ENCODE measurements around the gene UCHL5. TPM values are rescaled to one million over a fixed set of nuclear protein-coding genes. Genes with fewer than 3 reads are reported as not detected.

UCHL5 gene
- total and polyA plus RNA-seq, 2 experiments from 2014 or later = 42.5 to 67.1 TPM

DNA sequence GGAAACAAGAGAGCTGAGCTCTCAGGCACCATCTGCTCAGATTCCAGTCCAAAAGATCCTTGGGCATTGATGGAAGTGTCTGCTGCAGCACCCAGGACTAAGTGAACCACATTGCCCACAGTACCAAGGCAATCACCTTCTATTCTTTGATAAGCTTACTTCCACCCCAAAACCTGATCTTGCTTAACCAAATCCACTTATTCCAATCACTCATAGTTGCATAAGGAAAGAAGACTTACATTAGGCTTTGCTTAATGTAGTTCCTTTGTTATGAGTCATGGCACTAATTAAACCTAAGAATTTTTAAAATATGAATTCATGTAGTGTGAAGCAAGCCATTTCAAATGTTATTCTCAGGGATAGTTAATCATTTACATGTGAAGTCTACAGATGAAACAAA lies 84.5 kb downstream of the UCHL5 start:
- DNase-seq (ENCODE audit: low spot score) = no peak
- Histone ChIP-seq H3K4me1 (ENCODE audit: insufficient read depth) (peaks cover 13% of the 10 kb centered on the region; the same call in 1 of the 2 replicates), H2AFZ (no peak overlapping the region), H3F3A (replicated peaks; ENCODE audit: low read depth) (no peaks in the 10 kb centered on the region), H3K36me3 (ENCODE audit: insufficient read depth) (no peaks in the 10 kb centered on the region), H3K79me2 (replicated peaks; ENCODE audit: insufficient read depth) (no peaks in the 10 kb centered on the region), H3K4me2 (no peak overlapping the region), H4K20me1 (replicated peaks; ENCODE audit: insufficient read depth) (no peaks in the 10 kb centered on the region), H3K27me3 (ENCODE audit: insufficient read depth) (no peaks in the 10 kb centered on the region), H3K4me3 (no peak overlapping the region), H3K27ac (ENCODE audit: low read depth) (no peak overlapping the region), H3K9me2 (ENCODE audit: insufficient read depth) (0 out of 2 replicates have a peak, but pooled peaks cover 3% of the 10 kb centered on the region)
- Mint-ChIP-seq H3K9me3 (peaks cover 20% of the 10 kb centered on the region), H3K27ac (no peak overlapping the region), H3K27me3 (ENCODE audit: insufficient read depth, low read depth, poor library complexity) (peaks cover 5% of the 10 kb centered on the region), H3K4me3 (no peak overlapping the region), H3K36me3 (ENCODE audit: low read depth) (peaks cover 15% of the 10 kb centered on the region), H3K4me1 (peaks cover 20% of the 10 kb centered on the region)
- no peak for ATAC-seq
- TF ChIP-seq ZNF331 (CRISPR knock-in tag; IDR thresholded peaks at IDR 0.05; ENCODE audit: low read depth) (no peak), CREB1 (CRISPR knock-in tag; IDR thresholded peaks at IDR 0.05; ENCODE audit: low read depth) (no peak), CTCF (conservative IDR thresholded peaks at IDR 0.05; ENCODE audit: low read depth in 2 of 2) (no peak), STAT1 (IDR thresholded peaks at IDR 0.05; ENCODE audit: unreplicated experiment) (no peak), EZH2 (IDR thresholded peaks at IDR 0.05; ENCODE audit: low read depth, unreplicated experiment) (no peak)
- TF ChIP-seq, protein P1, sequence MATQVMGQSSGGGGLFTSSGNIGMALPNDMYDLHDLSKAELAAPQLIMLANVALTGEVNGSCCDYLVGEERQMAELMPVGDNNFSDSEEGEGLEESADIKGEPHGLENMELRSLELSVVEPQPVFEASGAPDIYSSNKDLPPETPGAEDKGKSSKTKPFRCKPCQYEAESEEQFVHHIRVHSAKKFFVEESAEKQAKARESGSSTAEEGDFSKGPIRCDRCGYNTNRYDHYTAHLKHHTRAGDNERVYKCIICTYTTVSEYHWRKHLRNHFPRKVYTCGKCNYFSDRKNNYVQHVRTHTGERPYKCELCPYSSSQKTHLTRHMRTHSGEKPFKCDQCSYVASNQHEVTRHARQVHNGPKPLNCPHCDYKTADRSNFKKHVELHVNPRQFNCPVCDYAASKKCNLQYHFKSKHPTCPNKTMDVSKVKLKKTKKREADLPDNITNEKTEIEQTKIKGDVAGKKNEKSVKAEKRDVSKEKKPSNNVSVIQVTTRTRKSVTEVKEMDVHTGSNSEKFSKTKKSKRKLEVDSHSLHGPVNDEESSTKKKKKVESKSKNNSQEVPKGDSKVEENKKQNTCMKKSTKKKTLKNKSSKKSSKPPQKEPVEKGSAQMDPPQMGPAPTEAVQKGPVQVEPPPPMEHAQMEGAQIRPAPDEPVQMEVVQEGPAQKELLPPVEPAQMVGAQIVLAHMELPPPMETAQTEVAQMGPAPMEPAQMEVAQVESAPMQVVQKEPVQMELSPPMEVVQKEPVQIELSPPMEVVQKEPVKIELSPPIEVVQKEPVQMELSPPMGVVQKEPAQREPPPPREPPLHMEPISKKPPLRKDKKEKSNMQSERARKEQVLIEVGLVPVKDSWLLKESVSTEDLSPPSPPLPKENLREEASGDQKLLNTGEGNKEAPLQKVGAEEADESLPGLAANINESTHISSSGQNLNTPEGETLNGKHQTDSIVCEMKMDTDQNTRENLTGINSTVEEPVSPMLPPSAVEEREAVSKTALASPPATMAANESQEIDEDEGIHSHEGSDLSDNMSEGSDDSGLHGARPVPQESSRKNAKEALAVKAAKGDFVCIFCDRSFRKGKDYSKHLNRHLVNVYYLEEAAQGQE (IDR thresholded peaks at IDR 0.05; ENCODE audit: unreplicated experiment) = no peak
- TF ChIP-seq, protein P2, sequence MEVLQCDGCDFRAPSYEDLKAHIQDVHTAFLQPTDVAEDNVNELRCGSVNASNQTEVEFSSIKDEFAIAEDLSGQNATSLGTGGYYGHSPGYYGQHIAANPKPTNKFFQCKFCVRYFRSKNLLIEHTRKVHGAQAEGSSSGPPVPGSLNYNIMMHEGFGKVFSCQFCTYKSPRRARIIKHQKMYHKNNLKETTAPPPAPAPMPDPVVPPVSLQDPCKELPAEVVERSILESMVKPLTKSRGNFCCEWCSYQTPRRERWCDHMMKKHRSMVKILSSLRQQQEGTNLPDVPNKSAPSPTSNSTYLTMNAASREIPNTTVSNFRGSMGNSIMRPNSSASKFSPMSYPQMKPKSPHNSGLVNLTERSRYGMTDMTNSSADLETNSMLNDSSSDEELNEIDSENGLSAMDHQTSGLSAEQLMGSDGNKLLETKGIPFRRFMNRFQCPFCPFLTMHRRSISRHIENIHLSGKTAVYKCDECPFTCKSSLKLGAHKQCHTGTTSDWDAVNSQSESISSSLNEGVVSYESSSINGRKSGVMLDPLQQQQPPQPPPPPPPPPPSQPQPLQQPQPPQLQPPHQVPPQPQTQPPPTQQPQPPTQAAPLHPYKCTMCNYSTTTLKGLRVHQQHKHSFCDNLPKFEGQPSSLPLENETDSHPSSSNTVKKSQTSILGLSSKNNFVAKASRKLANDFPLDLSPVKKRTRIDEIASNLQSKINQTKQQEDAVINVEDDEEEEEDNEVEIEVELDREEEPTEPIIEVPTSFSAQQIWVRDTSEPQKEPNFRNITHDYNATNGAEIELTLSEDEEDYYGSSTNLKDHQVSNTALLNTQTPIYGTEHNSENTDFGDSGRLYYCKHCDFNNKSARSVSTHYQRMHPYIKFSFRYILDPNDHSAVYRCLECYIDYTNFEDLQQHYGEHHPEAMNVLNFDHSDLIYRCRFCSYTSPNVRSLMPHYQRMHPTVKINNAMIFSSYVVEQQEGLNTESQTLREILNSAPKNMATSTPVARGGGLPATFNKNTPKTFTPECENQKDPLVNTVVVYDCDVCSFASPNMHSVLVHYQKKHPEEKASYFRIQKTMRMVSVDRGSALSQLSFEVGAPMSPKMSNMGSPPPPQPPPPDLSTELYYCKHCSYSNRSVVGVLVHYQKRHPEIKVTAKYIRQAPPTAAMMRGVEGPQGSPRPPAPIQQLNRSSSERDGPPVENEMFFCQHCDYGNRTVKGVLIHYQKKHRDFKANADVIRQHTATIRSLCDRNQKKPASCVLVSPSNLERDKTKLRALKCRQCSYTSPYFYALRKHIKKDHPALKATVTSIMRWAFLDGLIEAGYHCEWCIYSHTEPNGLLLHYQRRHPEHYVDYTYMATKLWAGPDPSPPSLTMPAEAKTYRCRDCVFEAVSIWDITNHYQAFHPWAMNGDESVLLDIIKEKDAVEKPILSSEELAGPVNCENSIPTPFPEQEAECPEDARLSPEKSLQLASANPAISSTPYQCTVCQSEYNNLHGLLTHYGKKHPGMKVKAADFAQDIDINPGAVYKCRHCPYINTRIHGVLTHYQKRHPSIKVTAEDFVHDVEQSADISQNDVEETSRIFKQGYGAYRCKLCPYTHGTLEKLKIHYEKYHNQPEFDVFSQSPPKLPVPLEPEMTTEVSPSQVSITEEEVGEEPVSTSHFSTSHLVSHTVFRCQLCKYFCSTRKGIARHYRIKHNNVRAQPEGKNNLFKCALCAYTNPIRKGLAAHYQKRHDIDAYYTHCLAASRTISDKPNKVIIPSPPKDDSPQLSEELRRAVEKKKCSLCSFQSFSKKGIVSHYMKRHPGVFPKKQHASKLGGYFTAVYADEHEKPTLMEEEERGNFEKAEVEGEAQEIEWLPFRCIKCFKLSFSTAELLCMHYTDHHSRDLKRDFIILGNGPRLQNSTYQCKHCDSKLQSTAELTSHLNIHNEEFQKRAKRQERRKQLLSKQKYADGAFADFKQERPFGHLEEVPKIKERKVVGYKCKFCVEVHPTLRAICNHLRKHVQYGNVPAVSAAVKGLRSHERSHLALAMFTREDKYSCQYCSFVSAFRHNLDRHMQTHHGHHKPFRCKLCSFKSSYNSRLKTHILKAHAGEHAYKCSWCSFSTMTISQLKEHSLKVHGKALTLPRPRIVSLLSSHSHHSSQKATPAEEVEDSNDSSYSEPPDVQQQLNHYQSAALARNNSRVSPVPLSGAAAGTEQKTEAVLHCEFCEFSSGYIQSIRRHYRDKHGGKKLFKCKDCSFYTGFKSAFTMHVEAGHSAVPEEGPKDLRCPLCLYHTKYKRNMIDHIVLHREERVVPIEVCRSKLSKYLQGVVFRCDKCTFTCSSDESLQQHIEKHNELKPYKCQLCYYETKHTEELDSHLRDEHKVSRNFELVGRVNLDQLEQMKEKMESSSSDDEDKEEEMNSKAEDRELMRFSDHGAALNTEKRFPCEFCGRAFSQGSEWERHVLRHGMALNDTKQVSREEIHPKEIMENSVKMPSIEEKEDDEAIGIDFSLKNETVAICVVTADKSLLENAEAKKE (CRISPR knock-in tag; IDR thresholded peaks at IDR 0.05) = no peak

Data from GM23338 (cell line).